ENCODE measurements around the gene TRPV2.
"Not testable (repeated sequence)": the region's sequence is repeated elsewhere in the genome, so short reads cannot be mapped to it uniquely, and the experiment has no call there.

Gene TRPV2

DNA sequence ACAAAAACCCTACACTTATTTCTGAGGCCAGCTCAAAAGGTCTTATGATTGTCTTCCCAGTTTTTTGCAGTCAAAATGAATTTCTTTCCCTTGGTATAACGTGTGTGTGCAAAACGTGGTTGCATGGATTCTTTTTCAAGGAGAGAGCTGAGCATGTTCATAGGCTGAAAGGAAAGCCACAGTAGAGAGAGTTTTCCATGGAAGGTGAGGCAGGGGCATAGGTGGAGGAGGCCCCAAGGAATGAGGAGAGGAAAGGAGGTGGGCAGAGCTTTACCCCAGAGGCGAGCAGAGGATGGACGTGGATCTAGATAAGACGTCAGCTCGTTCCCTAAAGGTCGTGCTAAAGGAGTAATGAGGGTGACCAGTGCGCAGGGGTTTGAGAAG, 22.8 kb downstream of the TRPV2 start:
- no peak for DNase-seq (ENCODE audit: low read depth, low spot score)

DNA sequence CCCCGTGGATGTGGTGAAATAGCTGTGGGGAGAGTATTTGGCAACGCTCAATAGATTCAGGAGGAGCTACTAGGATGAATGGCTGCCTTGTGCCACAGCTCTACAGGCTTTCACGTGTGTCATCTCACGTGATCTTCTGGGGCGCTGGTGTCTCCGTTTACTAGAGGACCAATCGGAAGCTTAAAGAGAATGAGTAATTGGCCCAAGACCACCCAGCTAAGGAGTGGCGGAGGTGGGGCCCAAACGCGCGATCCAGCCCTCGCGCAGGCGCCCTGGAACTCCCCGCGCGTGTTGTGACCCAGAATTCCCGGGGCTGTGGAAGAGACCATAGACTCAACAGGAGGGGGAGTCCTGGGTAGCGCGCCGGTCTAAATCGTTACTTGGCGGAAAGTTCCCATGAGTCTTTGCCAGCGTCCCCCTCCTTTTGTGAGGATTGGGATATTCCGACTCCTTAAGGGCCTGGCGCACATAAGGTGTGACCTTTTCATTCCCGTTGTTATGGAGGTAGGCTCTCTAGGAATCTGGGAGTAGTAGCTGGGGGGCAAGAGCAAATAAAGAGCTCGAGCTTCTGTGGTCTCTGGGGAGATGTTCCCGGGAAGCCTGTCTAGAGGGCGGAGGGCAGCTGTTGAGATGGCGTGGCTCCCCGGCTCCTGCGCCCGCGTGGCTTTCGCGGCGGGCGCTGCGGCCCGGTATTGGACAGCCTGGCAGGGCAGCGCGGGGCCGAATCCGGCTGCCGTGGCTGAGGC, 23.4 kb downstream of the TRPV2 start:
- DNase-seq (ENCODE audit: low read depth, low spot score) = peak; percentile 99

DNA sequence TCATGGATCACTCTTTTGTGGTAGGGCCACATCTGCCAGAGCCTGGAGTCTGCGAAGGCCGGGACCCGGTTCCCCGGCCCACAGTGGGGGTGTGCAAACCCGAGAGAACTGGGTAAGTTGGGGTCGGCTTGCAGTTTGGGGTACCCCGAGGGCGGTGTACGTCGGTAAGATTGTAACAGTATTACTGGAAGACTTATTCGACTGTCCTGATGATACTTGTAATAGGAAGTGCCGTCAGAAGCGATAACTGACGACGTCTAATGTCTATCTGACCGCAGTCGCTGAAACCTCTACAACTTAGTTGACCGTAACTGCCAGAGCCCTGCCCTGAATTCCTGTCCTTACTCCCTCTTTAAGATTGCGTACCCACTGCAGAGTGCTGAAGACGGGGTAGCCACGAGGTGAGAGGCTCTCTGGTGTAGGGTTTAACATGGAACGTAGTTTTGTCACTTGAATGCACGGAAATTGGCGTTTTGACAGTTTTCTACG, 24.0 kb downstream of the TRPV2 start:
- no peak for DNase-seq (ENCODE audit: low read depth, low spot score)

DNA sequence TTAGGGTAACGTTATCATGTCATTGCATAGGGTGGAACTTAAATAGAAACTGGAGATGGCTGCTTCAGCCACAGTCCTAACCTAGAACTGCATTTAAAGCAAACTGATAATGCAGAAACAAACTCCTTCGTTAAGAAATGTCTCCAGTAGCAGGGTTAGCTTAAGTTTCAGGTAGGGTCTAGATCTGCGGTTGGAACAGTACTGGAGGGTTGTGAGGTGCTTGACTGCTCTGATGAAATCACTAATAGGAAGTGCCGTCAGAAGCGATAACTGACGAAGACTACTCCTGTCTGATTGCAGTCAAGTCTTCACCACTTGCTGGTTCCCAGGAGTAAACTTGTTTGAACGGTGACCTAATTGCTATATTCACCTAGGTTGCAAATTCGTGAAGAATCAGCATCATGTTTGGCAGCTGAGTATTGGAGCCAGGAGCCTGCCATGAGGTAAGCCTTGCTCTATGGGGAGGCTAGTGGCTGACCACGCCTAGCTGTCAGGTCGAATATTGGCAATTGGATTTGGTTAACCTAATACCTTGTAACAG, 24.5 kb downstream of the TRPV2 start:
- DNase-seq (ENCODE audit: low read depth, low spot score) = no peak

DNA sequence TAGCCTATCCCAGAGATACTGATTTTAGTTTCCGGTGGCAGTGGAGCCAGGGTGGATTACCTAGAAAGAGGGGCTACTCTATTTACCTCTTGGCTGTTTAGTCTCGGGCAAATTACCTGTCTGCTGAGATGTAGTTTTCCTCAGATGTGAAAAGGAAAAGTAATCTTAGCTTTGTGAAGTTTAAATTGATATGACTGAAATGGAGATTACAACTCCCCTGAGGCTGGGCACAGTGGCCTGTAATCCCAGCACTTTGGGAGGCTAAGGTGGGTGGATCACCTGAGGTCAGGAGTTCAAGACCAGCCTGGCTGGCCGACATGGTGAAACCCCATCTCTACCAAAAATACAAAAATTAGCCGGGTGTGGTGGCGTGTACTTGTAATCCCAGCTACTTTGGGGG, 25.0 kb downstream of the TRPV2 start:
- not testable (repeated sequence) for DNase-seq (ENCODE audit: low read depth, low spot score)

DNA sequence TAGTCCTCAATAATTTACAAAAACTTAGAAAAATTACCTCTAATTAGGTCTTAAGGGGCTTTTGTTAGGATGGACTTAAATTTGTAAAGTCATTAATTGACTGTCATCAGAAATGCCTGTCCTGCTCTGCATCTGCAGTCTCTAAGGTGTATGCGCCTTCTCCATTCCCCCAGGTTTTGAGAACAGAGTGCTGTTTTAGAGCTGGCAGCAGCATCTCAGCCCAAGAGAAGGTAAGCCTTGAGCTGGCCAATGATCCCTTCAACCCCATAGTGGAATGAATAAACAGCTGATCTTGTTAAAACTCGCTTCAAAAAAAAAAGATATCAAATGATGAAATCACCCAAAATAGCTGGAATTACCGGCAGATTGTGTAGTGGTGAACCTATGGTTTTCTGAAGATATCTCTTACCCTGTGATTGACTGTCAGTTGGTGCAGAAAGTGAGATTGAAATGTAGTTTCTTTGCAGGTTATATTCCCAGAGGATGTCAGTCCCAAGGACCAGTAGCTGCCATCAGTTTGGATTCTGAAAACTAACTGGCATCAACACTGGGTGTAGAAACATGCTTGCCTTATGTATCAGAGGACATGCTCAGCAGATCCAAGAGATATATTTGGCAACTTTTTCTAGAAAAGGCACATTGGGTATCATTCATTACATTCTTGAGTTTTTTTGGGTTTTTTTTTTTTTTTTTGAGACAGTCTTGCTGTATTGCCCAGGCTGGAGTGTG, 25.7 kb downstream of the TRPV2 start:
- DNase-seq (ENCODE audit: low read depth, low spot score) = no peak

DNA sequence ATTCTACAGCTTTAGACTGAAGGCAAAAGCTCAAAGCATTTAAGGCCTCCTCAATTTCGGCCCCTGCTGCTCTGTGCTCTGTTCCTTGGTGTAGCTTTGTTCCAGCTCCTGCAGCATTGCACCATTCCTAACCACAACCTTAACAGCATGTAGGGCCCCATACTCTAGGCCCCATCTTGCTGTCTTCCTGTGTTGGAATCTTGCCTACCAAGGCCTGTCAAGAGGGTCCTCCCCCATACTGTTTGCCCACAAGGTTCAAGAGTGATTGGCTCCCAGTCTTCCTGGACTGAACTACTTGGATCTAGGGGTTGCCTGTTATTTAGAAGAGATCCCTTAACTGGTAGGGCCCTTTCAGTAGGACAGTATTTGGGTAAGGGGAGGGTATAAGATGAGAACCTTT, 26.8 kb downstream of the TRPV2 start:
- DNase-seq (ENCODE audit: low read depth, low spot score) = no peak

DNA sequence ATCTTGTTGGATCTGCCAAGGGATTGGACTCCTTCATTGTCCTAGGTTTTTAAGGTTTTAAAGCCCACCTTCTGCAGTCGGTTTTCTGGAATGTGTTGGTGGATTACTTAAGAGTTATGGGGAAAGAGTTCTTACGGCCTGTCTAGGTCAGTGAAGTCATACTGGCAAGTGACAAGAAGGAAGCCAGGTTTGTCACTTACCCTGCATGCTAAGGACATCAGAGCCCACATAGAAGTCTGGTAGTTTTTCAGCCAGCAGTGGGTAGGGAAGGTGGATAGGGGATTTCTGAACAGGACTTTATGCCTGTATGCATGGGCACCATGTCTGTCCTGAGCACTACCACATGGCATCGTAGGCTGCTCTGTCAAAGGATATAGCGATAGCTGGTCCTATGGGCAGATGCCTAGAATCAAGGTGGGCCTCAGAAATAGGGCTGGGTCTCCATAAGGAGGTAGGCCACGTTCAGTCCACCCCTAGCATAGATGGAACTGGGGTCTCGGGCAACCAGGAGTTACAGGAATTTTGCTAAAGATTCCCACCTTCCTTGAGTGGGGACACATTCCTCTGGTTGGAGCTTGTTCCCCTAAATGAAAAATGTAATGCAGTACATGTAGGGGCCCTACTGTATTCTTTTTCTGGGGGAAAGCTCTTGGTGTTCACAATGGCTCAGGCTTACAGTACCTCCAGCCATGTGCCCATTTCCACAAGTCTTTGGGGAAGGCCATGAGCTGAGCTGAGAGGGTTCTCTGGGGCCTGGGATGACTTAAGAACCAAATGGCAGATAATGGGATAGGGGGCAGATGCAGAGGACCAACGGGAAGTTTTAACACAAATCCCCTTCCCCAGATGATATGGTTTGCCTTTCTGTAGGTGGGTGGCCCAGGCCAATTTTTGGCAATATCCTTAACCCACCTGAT, 27.5 kb downstream of the TRPV2 start:
- DNase-seq (ENCODE audit: low read depth, low spot score) = no peak

DNA sequence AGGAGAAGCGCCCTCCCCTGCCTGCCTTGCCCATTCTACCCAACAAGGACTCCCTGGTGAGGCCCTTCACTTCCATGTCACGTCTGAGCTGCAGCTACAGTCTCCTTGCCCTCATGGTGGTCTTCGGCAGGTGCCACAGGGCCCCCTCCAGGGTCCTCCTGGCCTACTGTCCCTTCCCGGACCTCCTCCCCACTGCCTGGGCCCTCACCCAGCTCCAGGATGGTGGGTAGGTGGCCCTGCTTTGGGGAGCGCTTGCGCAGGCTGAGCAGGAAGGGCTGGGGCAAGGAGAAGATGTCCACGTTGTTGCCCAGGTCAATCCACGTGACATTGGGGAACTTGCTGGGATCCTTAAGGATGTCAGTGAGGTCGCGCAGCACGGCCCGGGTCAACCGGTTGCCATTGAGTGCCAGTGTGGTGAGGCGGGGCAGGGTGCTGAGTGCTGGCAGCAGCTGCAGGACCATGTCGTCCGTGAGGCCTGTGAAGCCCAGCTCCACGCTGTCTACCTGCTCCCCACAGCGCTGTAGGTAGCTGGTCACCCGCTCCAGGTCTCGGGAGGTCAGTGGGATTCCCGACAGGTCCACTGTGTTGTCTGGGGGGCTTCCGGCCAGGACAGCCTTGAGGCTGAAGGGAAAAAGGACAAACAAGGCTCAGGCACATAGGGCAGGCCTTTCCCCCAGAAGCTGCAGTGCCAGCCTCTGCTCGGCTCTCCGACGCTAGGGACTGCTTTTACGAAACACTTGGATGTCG, 28.3 kb downstream of the TRPV2 start:
- DNase-seq (ENCODE audit: low read depth, low spot score) = no peak

DNA sequence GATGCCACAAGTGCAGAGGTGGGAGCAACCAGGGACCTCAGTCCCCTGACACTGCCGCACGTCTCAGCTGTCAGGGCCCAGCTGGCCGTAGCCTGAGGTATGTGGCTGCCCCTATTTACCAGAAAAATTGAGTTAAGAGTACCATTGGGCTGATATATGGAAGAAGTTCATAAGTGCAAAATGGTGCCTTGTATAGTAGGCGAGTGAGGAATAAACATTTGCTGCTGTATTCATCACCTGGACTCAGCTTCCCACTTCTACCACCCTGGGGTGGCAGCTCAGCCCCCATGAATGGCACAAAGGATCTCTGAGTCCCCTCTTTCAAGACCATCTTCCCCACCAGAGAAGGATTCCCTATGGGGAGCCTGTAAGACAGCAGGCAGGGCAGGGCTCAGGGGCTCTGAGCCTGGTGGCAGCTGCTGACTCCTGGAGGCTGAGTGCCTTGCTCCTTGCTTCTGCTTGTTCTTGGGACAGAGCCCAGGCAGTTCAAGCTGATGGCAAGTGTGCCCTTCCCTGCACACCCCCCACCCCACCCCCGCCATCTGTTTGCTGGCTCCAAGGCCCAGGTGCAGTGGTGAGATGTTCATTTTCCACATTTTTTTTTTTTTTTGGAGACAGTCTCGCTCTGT, 29.0 kb downstream of the TRPV2 start:
- no peak for DNase-seq (ENCODE audit: low read depth, low spot score)

DNA sequence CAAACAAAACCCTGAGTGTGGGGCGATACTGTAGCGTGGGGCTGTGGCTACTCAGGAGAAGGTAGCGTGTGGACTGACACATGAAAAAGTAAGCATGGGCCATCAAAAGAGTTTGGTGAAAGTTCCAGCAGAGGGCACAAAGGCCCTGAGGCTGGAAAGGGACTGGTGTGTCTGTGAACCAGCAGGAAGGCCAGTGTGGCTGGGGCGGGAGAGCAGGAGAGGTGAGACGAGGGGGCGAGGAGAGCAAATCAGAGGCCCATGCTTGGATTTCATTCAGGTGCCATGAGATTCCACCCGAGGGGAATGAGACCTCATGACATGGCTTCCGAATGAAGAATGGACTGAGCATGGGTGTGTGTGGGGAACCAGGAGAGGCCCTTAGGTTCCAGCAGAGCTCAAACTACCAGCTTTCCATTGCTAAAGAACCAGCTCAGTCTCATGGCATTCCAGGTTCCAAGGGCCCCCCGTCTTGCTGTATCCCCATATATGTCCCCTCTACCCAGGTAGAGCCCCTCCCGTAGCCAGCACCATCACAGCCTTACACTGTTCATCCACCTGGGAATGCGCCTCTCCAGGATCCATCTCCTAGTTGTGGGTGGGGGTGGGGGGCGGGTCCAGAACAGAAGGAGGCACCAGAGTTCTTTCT, 31.1 kb downstream of the TRPV2 start:
- no peak for DNase-seq (ENCODE audit: low read depth, low spot score)

DNA sequence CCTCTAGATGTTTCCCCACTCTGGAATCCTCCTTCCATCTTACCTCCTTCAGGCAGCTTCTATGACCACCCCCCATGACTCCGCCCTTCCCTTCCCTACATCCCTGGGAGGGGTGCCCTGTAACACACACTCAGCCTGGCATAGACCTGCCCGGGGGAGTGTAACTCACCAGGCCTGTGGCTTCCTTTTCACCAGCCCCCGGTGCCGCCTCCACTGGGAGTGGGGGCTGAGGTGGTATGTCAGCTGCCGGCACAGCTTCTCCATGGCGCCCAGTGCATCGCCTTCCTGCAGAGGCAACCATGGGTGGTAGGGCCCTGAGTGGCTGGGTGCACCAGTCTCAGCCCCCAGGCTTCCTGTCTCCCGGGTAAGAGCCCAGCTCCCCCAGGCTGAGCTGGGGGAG, 32.3 kb downstream of the TRPV2 start:
- no peak for DNase-seq (ENCODE audit: low read depth, low spot score)

DNA sequence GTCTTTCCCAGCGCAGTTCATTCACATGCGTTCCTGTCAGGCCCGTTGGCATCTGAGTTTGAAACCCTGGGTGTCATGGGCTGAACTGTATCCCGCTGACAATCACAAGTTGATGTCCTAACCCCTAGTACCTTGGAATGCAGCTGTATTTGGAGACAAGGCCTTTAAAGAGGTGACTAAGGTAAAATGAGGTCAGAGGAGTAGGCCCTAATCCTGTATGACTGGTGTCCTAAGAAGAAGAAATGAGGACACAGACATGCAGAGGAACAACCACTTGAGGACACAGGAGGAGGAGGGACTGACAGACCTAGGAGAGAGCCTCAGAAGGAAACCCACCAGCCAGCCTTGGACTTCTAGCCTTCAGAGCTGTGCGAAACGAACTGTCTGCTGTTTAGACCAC, 33.1 kb downstream of the TRPV2 start:
- DNase-seq (ENCODE audit: low read depth, low spot score) = no peak

DNA sequence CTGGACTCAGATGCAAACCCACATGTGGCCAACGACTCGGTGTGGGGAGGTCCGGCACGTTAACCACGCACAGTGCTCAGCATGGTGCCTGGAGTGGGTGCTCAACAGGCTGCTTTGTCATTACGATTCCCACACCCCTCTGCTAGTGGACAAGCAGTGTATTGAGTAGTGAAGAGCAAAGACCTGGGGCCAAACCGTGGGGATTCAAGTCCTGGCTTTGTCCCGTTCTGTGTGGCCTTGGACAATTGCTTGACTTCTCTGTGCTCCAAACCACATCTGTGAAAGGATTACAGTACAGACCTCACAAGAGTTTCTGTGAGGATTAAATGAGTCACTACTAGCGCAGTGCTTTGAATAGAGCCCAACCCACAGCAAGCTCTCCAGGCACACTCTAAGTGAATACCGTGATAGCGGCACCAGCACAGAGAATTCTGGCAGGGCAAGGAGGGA, 33.8 kb downstream of the TRPV2 start:
- no peak for DNase-seq (ENCODE audit: low read depth, low spot score)

DNA sequence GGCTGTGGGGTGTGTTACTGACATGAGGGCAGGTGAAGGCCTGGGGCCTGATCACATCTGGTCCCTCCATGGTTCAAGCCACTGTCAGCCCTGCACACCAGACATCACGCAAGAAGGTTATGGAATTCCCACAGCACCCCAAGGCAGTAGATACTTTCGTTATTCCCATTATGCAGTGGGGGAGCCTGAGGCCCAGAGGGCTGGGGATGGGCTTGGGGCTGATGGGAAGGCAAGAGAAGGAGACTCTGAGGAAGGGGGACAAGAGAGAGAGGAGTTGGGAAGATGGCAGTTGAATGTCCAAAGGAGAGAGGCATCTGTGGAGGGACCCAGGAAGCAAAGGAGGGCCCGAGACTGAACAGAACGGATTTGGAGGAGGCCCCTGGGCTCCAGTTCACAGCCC, 34.7 kb downstream of the TRPV2 start:
- no peak for DNase-seq (ENCODE audit: low read depth, low spot score)

DNA sequence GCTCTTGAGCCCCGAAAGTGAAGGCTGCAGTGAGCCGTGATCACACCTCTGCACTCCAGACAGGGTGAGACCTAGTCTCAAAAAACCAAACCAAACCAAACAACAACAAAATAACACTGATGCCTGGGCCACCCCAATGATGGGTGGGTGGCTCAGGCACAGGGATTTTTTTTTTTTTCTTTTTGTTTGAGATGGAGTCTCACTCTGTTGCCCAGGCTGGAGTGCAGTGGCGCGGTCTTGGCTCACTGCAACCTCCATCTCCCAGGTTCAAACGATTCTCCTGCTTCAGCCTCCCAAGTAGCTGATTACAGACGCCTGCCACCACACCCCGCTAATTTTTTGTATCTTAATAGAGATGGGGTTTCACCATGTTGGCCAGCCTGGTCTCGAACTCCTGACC, 36.9 kb downstream of the TRPV2 start:
- not testable (repeated sequence) for DNase-seq (ENCODE audit: low read depth, low spot score)

DNA sequence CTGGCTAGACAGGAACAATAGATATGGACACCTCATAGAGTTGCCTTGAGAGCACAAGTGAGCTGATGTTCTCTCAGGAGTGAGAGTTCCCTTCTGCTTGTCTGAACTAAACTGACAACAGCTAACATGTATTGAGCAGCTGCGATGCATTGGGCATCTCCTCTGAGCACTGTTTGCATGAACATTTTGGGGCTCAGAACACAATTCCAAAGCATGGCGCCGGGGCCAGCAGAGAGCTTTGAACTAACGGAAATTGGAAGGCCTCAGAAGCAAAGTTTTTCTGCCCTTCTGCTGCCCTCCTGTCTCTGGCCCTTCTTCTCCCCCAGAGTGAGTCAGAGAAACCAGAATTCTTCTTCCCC, 38.1 kb downstream of the TRPV2 start:
- DNase-seq (ENCODE audit: low read depth, low spot score) = no peak

DNA sequence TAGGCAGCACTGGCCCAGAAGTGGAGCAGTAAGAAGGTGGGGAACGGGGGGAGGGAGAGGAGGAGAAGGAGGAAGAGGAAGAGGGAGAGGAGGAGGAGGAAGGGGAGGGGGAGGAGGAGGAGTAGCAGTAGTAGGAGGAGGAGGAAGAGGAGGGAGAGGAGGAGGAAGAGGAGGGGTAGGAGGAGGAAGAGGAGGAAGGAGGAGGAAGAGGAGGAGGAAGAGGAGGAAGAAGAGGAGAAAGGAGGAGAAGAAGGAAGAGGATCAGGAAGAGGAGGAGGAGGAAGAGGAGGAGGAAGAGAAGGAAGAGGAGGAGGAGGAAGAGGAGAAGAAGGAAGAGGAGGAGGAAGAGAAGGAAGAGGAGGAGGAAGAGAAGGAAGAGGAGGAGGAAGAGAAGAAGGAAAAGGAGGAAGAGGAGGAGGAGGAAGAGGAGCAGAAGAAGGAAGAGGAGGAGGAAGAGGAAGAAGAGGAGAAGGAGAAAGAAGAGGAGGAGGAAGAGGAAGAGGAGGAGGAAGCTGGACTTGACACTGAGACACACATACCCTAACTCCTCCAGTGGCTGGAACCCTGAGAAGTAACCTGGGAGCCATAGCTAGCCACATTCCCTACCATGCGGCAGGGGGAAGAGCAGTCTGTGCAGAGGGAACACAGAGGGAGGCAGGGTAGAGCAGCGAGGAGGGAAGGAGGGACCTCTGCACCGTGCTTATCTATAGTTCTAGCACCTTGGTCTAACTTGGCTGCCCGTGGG, 40.8 kb downstream of the TRPV2 start:
- DNase-seq (ENCODE audit: low read depth, low spot score) = no peak

DNA sequence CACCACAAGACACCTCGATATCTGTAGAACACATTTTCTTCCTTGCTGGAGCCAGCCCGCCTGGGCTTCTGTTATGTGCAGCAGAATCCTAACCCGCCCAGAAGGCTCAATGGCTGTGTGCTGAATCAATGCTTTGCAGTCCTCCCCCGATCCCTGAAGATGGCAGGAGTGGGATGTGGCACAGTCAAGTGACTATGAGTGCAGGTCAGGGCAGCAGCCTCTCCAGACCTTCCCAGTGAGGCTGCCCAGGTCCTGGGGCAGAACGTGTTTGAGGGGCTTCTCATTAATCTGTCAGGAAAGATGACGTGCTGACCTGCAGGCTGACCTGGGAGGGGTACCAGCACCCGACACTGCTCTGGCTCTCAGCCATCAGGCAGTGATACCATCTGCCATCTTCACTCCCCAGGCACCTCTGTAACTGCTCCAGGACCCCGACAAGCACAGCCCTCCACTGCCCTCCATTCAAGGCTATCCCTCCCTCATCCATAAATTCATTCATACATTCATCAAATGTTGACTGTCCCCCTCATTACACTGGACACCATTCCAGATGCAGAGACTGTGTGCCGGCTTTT, 41.5 kb downstream of the TRPV2 start:
- no peak for DNase-seq (ENCODE audit: low read depth, low spot score)
